GM12872 (cell line): ENCODE results near the gene SH3RF2.

Source experiments
- CTCF ChIP-seq: IDR thresholded peaks from 3 replicates; pipeline ENCODE4 v1.5.1; 2011; ENCODE audit warnings: low read depth, mild to moderate bottlenecking, low read length, moderate library complexity; ENCODE audit not compliant: insufficient read depth

Gene SH3RF2

DNA sequence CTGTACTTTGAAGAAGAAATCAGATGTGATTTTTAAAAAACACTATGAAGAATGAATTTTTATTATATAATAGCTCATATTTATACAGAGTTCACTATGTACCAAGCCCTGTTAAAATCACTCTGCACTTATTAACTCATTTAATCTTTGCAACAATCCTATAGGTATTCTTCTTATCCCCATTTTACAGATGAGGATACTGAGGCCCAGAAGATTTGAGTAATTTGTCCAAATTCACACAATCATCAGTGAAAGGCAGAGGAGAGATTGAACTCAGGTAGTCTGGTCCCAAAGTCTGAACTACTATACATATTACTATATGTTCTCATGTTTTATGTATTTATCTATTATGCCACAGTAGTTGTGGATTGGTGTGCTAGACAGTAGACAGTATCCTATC lies 152.9 kb downstream of the SH3RF2 start:
- no peak for TF ChIP-seq CTCF

GRCh38 chr5:146091881-146092280 lies 155.5 kb downstream of the SH3RF2 start:
- TF ChIP-seq CTCF = no peak

GRCh38 chr5:146098047-146098446 lies 161.7 kb downstream of the SH3RF2 start:
- no peak for TF ChIP-seq CTCF

DNA sequence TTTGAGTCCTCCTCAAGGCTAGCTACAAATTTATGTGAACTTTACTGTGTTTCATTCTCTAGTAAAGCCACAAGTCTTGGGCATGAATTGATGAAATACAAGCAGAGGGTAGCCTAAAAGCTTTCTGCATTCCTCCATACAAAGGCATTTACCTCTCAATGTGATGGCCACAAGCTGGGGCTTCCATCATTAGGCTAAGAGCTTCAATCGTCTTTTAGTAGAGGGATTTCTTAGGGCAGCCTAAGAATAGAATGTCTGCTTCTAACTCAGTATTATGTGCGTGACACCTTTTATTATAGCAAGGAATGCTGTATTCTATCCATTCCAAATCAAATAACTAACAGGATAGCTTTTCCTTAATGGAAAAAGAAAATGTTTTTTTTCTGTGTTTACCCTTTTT lies 165.3 kb downstream of the SH3RF2 start:
- no peak for TF ChIP-seq CTCF

- no peak for TF ChIP-seq CTCF
Observed at GRCh38 chr5:146103594-146103993, 167.2 kb downstream of the SH3RF2 start.

DNA sequence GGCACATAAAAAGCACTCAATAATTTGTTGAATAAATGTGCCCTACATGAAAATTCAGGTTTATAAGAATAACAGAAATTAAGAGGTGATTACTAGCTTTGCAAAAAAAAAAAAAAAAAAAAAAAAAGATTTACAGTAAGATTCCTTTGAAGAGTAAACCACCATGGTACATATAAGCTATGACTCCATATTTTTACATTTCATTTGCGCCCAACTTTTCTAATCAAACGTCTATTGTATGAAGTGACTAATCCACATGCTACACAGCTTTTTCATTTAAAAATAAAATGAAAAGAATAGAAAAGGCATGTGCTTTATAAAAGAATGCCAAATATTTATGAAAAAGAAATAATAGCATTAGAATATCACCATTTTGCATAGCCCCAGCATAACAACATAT lies 169.1 kb downstream of the SH3RF2 start, which contains the start of gene PLAC8L1:
Gene PLAC8L1 (minus strand): TSS at position 101 of the 400 bp plus-strand sequence. CDS start 1,266 bp downstream, outside the sequence.
- TF ChIP-seq CTCF = no peak

DNA sequence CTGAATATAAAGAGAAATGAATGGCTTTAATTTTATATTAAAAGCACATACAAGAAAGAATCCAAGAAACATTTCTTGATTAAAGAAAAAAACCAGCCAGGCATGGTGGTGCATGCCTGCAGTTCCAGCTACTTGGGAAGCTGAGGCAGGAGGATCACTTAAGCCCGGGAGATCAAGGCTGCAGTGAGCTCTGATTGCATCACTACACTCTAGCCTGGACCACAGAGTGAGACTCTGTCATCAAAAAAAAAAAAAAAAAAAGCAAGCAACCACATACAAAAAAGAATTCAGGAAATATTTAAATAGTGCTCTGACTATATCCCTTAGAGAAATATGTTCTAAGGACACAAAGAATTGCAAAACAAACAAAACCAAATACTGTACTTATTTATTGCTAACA lies 171.5 kb downstream of the SH3RF2 start:
- no peak for TF ChIP-seq CTCF

DNA sequence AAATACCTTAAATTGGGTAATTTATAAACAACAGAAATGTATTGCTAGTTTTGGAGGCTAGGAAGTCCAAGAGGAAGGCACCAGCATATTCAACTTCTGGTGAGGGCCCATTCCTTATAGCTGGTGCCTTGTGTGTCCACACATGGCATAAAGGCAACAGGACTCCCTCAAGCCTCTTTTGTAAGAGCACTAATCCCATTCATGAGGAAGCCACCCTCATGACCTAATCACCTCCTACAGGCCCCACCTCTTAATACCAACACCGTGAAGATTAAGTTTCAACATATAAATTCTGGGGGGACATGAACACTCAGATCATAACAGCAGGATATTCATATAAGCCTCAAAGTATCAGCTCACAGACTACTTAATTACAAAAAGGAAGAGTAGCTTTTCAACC lies 173.0 kb downstream of the SH3RF2 start:
- no peak for TF ChIP-seq CTCF
